K562 (cell line): Measurements from ENCODE around the gene PLOD1. TPM values are rescaled to one million over a fixed set of nuclear protein-coding genes. Genes with fewer than 3 reads are reported as not detected.

ENCODE experiments used
- ADNP ChIP-seq: fragments of 200-800 bp; sonication (Bioruptor generic); IDR thresholded peaks from 2 replicates; pipeline ENCODE4 v1.6.1; 2016; ENCODE audit warnings: missing genetic modification characterization, missing compliant biosample characterization
- CTCFL ChIP-seq: IDR thresholded peaks from 2 replicates; pipeline ENCODE4 v1.6.1; 2011; ENCODE audit warnings: borderline replicate concordance, low read depth, mild to moderate bottlenecking, moderate library complexity, low read length; ENCODE audit not compliant: insufficient read depth, poor library complexity, severe bottlenecking
- GTF2A2 ChIP-seq: IDR thresholded peaks from 2 replicates; pipeline ENCODE4 v1.6.1; 2016; ENCODE audit warnings: mild to moderate bottlenecking, missing genetic modification characterization, missing compliant biosample characterization
- HDAC2 ChIP-seq: fragments of 450-650 bp; IDR thresholded peaks from 2 replicates; pipeline ENCODE4 v1.6.1; 2016; ENCODE audit warnings: mild to moderate bottlenecking
- HMGN3 ChIP-seq: IDR thresholded peaks from 2 replicates; pipeline ENCODE4 v1.6.1; 2011; ENCODE audit warnings: borderline replicate concordance, low read depth, mild to moderate bottlenecking, mixed read lengths, low read length; ENCODE audit not compliant: insufficient read length; ENCODE audit errors: extremely low read depth
- ILF3 ChIP-seq: fragments of 450-650 bp; IDR thresholded peaks from 2 replicates; pipeline ENCODE4 v1.6.1; 2018; ENCODE audit warnings: antibody characterized with exemption, mild to moderate bottlenecking, moderate library complexity, borderline replicate concordance
- JUND ChIP-seq, 2 experiments: IDR thresholded peaks; 2 replicates in 1 of 2; 3 replicates in 1 of 2; pipeline ENCODE4 v1.6.1; 2011; ENCODE audit warnings: borderline replicate concordance in 2 of 2, low read depth in 2 of 2, low read length in 2 of 2, improper control_type of control experiment in 1 of 2, missing biosample characterization in 1 of 2, missing genetic modification characterization in 1 of 2, missing genetic modification reagents in 1 of 2
- NRF1 ChIP-seq, 2 experiments: fragments of 450-650 bp; IDR thresholded peaks in 1 of 2; conservative IDR thresholded peaks in 1 of 2; 2 replicates each; pipeline ENCODE4 v1.6.1; 2014; ENCODE audit warnings: mild to moderate bottlenecking in 2 of 2
- POLR2H ChIP-seq: IDR thresholded peaks from 2 replicates; pipeline ENCODE4 v1.6.1; 2016; ENCODE audit warnings: missing genetic modification characterization, low read depth, mild to moderate bottlenecking, control low read depth, missing compliant biosample characterization, moderate library complexity
- RCOR1 ChIP-seq, 2 experiments: IDR thresholded peaks; 2 replicates each; pipeline ENCODE4 v1.6.1; 2012; ENCODE audit warnings: low read depth in 2 of 2, low read length in 2 of 2, borderline replicate concordance in 1 of 2, improper control_type of control experiment in 1 of 2
- SIN3A ChIP-seq, 2 experiments: fragments of 150-350 bp in 1 of 2; IDR thresholded peaks; 2 replicates each; pipeline ENCODE4 v1.6.1; 2011 to 2016; ENCODE audit warnings: borderline replicate concordance in 2 of 2, low read depth in 2 of 2, low read length in 2 of 2, mild to moderate bottlenecking in 2 of 2, moderate library complexity in 2 of 2; ENCODE audit not compliant: control insufficient read depth in 1 of 2
- SMARCA4 ChIP-seq: fragments of 450-650 bp; IDR thresholded peaks from 2 replicates; pipeline ENCODE4 v1.6.1; 2016
- XRCC5 ChIP-seq: fragments of 200-400 bp; formaldehyde crosslinking; IDR thresholded peaks from 2 replicates; pipeline ENCODE4 v1.6.1; 2017; ENCODE audit warnings: low read depth, mild to moderate bottlenecking, low read length
- ZBTB2 ChIP-seq: fragments of 450-650 bp; IDR thresholded peaks from 2 replicates; pipeline ENCODE4 v1.6.1; 2016; ENCODE audit warnings: antibody characterized with exemption
- ZKSCAN1 ChIP-seq: fragments of 150-350 bp; IDR thresholded peaks from 2 replicates; pipeline ENCODE4 v1.6.1; 2016; ENCODE audit warnings: low read depth, low read length
- ZNF384 ChIP-seq: IDR thresholded peaks from 2 replicates; pipeline ENCODE4 v1.6.1; 2012; ENCODE audit warnings: low read depth, low read length, improper control_type of control experiment
- ZNF695 ChIP-seq: fragments of 450-650 bp; formaldehyde crosslinking; IDR thresholded peaks from 2 replicates; pipeline ENCODE4 v1.4.0; 2020; ENCODE audit warnings: mild to moderate bottlenecking, moderate library complexity
- polyA plus RNA-seq, 8 experiments: library from polyadenylated mRNA; depleted of rRNA in 4 of 8; stranded (reverse) in 5 of 8; unstranded in 3 of 8; fragments of >200 nt; fragmentation: Nextera tagmentation in 2 of 8; fragmentation: Illumina TruSeq in 1 of 8; extraction: Ambion mirVana in 2 of 8; extraction: Trizol in 1 of 8; gene quantifications; 2 replicates each; pipeline versions ENCODE4 v1.2.1 to v1.2.3, GENCODE V29; 2011 to 2014; ENCODE audit warnings: inconsistent platforms in 1 of 8, missing spikeins in 1 of 8
- total RNA-seq, 7 experiments: library from RNA; depleted of rRNA in 6 of 7; stranded (reverse); fragments of >200 nt in 6 of 7; fragmentation: Illumina TruSeq in 2 of 7; extraction: Trizol in 2 of 7; gene quantifications; 2 replicates each; pipeline versions ENCODE4 v1.2.1 to v1.2.3, GENCODE V29; 2011 to 2021; ENCODE audit warnings: low replicate concordance in 1 of 7
- TF ChIP-seq, protein P1 (sequence below): sonication (generic); formaldehyde crosslinking; IDR thresholded peaks from 2 replicates; pipeline ENCODE4 v1.9.0; 2022; ENCODE audit warnings: mild to moderate bottlenecking, missing genetic modification reagents
- TF ChIP-seq, protein P2 (sequence below), 3 experiments: IDR thresholded peaks in 2 of 3; conservative IDR thresholded peaks in 1 of 3; 2 replicates each; pipeline ENCODE4 v1.5.1; 2011 to 2012; ENCODE audit warnings: low read length in 3 of 3, mild to moderate bottlenecking in 3 of 3, control low read depth in 2 of 3, improper control_type of control experiment in 1 of 3, inconsistent platforms in 1 of 3, low read depth in 1 of 3, mixed read lengths in 1 of 3, moderate library complexity in 1 of 3; ENCODE audit not compliant: insufficient read depth in 2 of 3

The PLOD1 gene
- total and polyA plus RNA-seq, 9 of the 15 experiments (the other 6 are each of a cell fraction or from before 2014, with no cell fraction given), result 16.6 to 90.8 (median 52.7) TPM

DNA sequence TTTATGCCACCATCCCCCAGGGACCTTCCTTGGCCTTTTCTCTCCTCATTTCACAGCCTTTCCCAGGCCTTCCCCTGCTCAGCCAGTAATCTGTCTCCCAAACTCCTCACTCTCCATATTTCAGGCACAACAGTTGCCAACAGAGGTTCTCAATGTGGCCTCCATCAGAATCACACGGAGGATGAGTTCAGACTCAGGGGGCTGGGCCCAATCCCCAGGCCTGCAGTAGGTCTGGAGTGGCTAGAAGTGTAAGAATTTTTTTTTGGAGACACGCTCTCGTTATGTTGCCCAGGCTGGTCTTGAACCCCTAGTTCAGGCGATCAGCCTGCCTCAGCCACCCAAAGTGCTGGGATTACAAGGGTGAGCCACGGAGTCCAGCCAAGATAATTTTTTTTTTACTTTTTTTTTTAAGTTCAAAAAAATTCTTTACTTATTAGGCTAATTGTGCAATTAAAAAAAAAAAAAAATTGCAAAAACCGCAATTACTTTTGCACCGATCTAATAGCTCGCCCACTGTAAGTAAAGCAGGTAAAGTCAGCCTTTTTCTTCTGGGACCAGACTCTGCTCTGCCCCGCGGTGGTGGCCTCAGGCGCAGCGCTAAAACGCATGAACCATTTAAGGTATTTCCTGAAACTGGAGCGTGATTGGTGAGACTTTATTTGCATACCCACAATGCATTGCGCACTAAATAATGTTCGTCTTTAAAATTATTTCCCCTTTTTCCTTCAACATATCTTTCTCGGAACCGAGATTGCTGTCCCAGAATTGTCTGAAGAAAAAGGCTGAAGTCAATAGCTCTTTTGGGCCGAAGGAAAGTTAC is 27.0 kb upstream of the PLOD1 start (continued):
- TF ChIP-seq XRCC5 (peak; percentile 57; the same call in 1 of the 2 replicates), ZNF695 (no peak), POLR2H (tag) (no peak), JUND (IDR thresholded peaks at IDR 0.05; ENCODE audit: borderline replicate concordance, low read depth, low read length) (no peak; the same call in 1 of the 2 replicates), JUND (tag; IDR thresholded peaks at IDR 0.05; ENCODE audit: borderline replicate concordance, low read depth, low read length) (no peak), SIN3A (IDR thresholded peaks at IDR 0.05; ENCODE audit: borderline replicate concordance in 2 of 2, control insufficient read depth in 1 of 2, low read depth in 2 of 2, low read length in 2 of 2) (no peak), ZNF384 (peak; percentile 53; the same call in 1 of the 2 replicates), NRF1 (conservative IDR thresholded peaks at IDR 0.05 in 1 of 2, IDR thresholded peaks at IDR 0.05 in 1 of 2) (peak; percentile 84 to 86), GTF2A2 (tag) (peak; percentile 100; the same call in 1 of the 2 replicates), ZBTB2 (peak; percentile 18; the same call in 1 of the 2 replicates), ZKSCAN1 (0 out of 2 replicates have a peak, but pooled peaks have one; percentile 11), CTCFL (peak; percentile 81), ADNP (tag) (peak; percentile 56; the same call in 1 of the 2 replicates), HDAC2 (peak; percentile 21; the same call in 1 of the 2 replicates), HMGN3 (no peak), SMARCA4 (0 out of 2 replicates have a peak, but pooled peaks have one; percentile 12), RCOR1 (IDR thresholded peaks at IDR 0.05; ENCODE audit: borderline replicate concordance in 1 of 2, low read depth in 2 of 2, low read length in 2 of 2) (peak in 1 of 2 experiments; percentile 12; a peak in 1 of 4 replicates), ILF3 (no peak)
- TF ChIP-seq, protein P1, sequence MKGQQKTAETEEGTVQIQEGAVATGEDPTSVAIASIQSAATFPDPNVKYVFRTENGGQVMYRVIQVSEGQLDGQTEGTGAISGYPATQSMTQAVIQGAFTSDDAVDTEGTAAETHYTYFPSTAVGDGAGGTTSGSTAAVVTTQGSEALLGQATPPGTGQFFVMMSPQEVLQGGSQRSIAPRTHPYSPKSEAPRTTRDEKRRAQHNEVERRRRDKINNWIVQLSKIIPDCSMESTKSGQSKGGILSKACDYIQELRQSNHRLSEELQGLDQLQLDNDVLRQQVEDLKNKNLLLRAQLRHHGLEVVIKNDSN (CRISPR knock-in tag), result no peak
- TF ChIP-seq, protein P2, sequence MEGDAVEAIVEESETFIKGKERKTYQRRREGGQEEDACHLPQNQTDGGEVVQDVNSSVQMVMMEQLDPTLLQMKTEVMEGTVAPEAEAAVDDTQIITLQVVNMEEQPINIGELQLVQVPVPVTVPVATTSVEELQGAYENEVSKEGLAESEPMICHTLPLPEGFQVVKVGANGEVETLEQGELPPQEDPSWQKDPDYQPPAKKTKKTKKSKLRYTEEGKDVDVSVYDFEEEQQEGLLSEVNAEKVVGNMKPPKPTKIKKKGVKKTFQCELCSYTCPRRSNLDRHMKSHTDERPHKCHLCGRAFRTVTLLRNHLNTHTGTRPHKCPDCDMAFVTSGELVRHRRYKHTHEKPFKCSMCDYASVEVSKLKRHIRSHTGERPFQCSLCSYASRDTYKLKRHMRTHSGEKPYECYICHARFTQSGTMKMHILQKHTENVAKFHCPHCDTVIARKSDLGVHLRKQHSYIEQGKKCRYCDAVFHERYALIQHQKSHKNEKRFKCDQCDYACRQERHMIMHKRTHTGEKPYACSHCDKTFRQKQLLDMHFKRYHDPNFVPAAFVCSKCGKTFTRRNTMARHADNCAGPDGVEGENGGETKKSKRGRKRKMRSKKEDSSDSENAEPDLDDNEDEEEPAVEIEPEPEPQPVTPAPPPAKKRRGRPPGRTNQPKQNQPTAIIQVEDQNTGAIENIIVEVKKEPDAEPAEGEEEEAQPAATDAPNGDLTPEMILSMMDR (IDR thresholded peaks at IDR 0.05 in 2 of 3, conservative IDR thresholded peaks at IDR 0.05 in 1 of 3; ENCODE audit: insufficient read depth in 2 of 3, low read depth in 1 of 3, low read length in 3 of 3), result peak; percentile 87 to 98 (median 96)
